ENCODE data around the gene GTF3C1. TPM values are rescaled to one million over a fixed set of nuclear protein-coding genes. Genes with fewer than 3 reads are reported as not detected.

GTF3C1 gene, protein sequence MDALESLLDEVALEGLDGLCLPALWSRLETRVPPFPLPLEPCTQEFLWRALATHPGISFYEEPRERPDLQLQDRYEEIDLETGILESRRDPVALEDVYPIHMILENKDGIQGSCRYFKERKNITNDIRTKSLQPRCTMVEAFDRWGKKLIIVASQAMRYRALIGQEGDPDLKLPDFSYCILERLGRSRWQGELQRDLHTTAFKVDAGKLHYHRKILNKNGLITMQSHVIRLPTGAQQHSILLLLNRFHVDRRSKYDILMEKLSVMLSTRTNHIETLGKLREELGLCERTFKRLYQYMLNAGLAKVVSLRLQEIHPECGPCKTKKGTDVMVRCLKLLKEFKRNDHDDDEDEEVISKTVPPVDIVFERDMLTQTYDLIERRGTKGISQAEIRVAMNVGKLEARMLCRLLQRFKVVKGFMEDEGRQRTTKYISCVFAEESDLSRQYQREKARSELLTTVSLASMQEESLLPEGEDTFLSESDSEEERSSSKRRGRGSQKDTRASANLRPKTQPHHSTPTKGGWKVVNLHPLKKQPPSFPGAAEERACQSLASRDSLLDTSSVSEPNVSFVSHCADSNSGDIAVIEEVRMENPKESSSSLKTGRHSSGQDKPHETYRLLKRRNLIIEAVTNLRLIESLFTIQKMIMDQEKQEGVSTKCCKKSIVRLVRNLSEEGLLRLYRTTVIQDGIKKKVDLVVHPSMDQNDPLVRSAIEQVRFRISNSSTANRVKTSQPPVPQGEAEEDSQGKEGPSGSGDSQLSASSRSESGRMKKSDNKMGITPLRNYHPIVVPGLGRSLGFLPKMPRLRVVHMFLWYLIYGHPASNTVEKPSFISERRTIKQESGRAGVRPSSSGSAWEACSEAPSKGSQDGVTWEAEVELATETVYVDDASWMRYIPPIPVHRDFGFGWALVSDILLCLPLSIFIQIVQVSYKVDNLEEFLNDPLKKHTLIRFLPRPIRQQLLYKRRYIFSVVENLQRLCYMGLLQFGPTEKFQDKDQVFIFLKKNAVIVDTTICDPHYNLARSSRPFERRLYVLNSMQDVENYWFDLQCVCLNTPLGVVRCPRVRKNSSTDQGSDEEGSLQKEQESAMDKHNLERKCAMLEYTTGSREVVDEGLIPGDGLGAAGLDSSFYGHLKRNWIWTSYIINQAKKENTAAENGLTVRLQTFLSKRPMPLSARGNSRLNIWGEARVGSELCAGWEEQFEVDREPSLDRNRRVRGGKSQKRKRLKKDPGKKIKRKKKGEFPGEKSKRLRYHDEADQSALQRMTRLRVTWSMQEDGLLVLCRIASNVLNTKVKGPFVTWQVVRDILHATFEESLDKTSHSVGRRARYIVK (N-terminal part only)
- total RNA-seq (10 to 100 TPM; 27.8 to 28.0 TPM), polyA plus RNA-seq (10 to 100 TPM; 15.3 to 16.6 TPM)

DNA sequence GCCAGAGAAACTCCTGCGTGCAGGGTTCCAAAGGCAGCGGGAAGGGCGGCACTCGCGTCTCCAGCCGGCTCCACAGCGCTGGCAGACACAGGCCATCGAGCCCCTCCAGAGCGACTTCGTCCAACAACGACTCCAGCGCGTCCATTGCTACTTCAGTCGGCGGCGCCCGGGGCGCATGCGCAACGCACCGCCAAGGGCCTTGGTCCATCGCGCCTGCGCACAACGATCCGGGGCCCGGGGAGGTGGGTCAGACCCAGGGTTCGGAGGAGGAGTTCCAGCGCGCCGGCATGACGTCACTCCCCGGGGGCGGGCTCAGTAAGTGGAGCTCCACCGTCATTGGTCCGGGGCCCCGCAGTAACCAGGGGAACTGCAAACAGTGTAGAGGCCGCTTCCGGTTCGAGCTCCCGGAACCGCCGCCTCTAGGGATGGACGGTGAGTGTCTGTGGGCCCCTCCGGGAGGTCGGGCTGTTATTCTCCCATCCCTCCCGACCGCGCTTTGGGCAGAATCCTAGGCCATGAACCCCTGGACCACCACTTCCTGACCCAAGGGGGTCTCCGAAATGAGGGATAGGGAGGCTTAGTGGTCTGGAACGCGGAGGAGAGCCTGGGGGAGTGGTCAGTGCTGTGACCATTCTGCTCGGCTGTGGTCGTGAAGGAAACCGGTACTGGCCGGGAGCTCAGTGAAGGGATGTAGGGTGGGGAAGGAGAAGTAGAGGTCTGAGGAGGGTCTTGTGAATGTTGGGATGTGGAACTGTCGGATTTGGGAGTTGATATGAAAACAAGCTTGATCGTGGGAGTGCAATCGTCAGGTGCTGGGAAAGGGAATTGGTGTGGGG is at the start of gene GTF3C1, which contains the start of gene KATNIP:
Gene GTF3C1, minus strand, starts transcription at position 168 of the 836 bp plus-strand sequence. Its CDS starts 23 bp downstream, at position 145.
Gene KATNIP, plus strand, starts transcription at position 399 of the 836 bp plus-strand sequence. Its CDS starts 27 bp downstream, at position 426.
- no peaks in the 10 kb centered on the region for H3K9me3 ChIP-seq (ENCODE audit: control insufficient read depth in 4 of 4, low read length in 3 of 4)
- H3K27ac ChIP-seq (ENCODE audit: low read depth in 1 of 2, low read length in 2 of 2): peak within 1 kb of the TSS; percentile 45 to 71
- peak; percentile 100 for DNase-seq (ENCODE audit: low spot score)
- peak within 1 kb of the TSS; percentile 57 to 88 for H3K9ac ChIP-seq (ENCODE audit: low read depth in 1 of 2, low read length in 2 of 2)
- WGBS: under 1% methylated on average over 59 of the region's 59 CpGs
- no peaks in the 10 kb centered on the region for H3K27me3 ChIP-seq (ENCODE audit: control insufficient read depth in 4 of 4, insufficient read depth in 4 of 4, low read length in 3 of 4)
- peaks cover 9 to 20% (median 16%) of the 10 kb centered on the region in 4 donors for H3K4me1 ChIP-seq (ENCODE audit: control insufficient read depth in 4 of 4, insufficient read depth in 4 of 4, low read length in 3 of 4)
- TF ChIP-seq RXRA (IDR thresholded peaks at IDR 0.05) (no peak), FOXA2 (IDR thresholded peaks at IDR 0.05) (no peak), FOXA1 (IDR thresholded peaks at IDR 0.05) (no peak), TAF1 (conservative IDR thresholded peaks at IDR 0.05) (peak; percentile 41), JUND (IDR thresholded peaks at IDR 0.05) (peak; percentile 64 to 71), HNF4G (IDR thresholded peaks at IDR 0.05) (no peak), EGR1 (IDR thresholded peaks at IDR 0.05; ENCODE audit: low read depth in 2 of 2) (peak in 1 of 2 donors; percentile 31), RAD21 (IDR thresholded peaks at IDR 0.05) (no peak), NR2F2 (IDR thresholded peaks at IDR 0.05) (no peak), YY1 (IDR thresholded peaks at IDR 0.05) (peak; percentile 97), GABPA (IDR thresholded peaks at IDR 0.05 in 1 of 2, conservative IDR thresholded peaks at IDR 0.05 in 1 of 2) (peak; percentile 77 to 91), SP1 (IDR thresholded peaks at IDR 0.05) (peak; percentile 71), ZBTB33 (IDR thresholded peaks at IDR 0.05) (no peak), HNF4A (conservative IDR thresholded peaks at IDR 0.05) (no peak)
- TF ChIP-seq, protein P1, sequence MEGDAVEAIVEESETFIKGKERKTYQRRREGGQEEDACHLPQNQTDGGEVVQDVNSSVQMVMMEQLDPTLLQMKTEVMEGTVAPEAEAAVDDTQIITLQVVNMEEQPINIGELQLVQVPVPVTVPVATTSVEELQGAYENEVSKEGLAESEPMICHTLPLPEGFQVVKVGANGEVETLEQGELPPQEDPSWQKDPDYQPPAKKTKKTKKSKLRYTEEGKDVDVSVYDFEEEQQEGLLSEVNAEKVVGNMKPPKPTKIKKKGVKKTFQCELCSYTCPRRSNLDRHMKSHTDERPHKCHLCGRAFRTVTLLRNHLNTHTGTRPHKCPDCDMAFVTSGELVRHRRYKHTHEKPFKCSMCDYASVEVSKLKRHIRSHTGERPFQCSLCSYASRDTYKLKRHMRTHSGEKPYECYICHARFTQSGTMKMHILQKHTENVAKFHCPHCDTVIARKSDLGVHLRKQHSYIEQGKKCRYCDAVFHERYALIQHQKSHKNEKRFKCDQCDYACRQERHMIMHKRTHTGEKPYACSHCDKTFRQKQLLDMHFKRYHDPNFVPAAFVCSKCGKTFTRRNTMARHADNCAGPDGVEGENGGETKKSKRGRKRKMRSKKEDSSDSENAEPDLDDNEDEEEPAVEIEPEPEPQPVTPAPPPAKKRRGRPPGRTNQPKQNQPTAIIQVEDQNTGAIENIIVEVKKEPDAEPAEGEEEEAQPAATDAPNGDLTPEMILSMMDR (IDR thresholded peaks at IDR 0.05; ENCODE audit: low read depth, low read length, missing input control): no peak
- TF ChIP-seq, protein P2, sequence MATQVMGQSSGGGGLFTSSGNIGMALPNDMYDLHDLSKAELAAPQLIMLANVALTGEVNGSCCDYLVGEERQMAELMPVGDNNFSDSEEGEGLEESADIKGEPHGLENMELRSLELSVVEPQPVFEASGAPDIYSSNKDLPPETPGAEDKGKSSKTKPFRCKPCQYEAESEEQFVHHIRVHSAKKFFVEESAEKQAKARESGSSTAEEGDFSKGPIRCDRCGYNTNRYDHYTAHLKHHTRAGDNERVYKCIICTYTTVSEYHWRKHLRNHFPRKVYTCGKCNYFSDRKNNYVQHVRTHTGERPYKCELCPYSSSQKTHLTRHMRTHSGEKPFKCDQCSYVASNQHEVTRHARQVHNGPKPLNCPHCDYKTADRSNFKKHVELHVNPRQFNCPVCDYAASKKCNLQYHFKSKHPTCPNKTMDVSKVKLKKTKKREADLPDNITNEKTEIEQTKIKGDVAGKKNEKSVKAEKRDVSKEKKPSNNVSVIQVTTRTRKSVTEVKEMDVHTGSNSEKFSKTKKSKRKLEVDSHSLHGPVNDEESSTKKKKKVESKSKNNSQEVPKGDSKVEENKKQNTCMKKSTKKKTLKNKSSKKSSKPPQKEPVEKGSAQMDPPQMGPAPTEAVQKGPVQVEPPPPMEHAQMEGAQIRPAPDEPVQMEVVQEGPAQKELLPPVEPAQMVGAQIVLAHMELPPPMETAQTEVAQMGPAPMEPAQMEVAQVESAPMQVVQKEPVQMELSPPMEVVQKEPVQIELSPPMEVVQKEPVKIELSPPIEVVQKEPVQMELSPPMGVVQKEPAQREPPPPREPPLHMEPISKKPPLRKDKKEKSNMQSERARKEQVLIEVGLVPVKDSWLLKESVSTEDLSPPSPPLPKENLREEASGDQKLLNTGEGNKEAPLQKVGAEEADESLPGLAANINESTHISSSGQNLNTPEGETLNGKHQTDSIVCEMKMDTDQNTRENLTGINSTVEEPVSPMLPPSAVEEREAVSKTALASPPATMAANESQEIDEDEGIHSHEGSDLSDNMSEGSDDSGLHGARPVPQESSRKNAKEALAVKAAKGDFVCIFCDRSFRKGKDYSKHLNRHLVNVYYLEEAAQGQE (IDR thresholded peaks at IDR 0.05): no peak
- TF ChIP-seq, protein P3, sequence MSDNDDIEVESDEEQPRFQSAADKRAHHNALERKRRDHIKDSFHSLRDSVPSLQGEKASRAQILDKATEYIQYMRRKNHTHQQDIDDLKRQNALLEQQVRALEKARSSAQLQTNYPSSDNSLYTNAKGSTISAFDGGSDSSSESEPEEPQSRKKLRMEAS (IDR thresholded peaks at IDR 0.05): no peak
- TF ChIP-seq, protein P4, sequence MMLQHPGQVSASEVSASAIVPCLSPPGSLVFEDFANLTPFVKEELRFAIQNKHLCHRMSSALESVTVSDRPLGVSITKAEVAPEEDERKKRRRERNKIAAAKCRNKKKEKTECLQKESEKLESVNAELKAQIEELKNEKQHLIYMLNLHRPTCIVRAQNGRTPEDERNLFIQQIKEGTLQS (IDR thresholded peaks at IDR 0.05): no peak
- peak within 1 kb of the TSS; percentile 91 to 98 (median 95) for H3K4me3 ChIP-seq (ENCODE audit: low read depth in 1 of 3, low read length in 3 of 3)
- H3K36me3 ChIP-seq (ENCODE audit: control insufficient read depth in 4 of 4, insufficient read depth in 3 of 4, low read depth in 1 of 4, low read length in 3 of 4): peaks cover 0 to 7% (median 4%) of the 10 kb centered on the region in 4 donors

All from liver (tissue), 9 donors.